ENCODE results near the gene PRKCB. TPM values are rescaled to one million over a fixed set of nuclear protein-coding genes. Genes with fewer than 3 reads are reported as not detected.

PRKCB gene
- total and polyA plus RNA-seq, 2 donors (not counting 1 experiment from before 2014, with no cell fraction given), result 0.01 TPM; not detected in 1

DNA sequence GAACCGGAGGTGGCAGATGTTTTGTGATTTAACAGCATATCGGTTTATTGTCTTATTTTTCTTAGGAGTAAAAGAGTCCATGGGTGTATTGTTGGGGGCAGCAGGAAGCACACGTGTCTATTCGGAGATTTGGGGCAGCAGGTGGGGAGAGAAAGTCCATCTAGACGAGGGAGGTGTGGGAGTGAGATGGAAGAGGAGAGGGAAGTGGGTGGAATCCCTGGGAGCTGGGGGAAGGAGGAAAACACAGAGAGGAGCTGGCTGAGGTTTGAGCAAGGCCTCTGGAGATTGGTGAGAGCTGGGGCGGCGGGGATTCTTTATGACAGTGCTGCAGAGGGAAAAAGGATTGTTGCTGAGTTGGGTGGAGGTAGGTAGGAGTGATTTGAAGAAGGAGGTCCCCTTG, 72.1 kb downstream of the PRKCB start:
- no peaks in the 10 kb centered on the region for H4K20me1 ChIP-seq (ENCODE audit: control insufficient read depth, extremely low read depth, insufficient read depth, low read length)

DNA sequence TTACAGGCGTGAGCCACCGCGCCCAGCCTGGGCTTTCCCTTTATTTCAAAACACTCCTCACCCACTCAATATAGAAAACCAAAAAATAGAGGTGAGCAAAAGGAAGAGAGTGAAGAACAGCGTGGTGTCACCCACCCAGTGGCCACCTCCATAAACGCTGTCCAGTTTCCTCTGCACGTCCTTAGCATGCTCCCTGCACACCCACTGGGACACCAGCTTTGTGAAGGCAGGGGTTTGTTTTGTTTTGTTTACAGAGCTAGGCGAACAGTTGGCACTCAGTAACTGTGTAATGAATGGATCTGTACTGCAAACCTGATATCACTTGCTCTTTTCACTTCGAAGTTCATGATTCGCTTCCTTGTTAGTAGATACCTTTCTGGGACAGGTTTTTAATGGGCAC, 73.0 kb downstream of the PRKCB start:
- Histone ChIP-seq H3K27ac (ENCODE audit: insufficient read depth, low read length) (no peak overlapping the region), H2AFZ (ENCODE audit: low read length) (no peak overlapping the region), H3K27me3 (ENCODE audit: control insufficient read depth, insufficient read depth, low read length) (no peaks in the 10 kb centered on the region), H3K4me1 (ENCODE audit: control insufficient read depth, extremely low read depth, insufficient read depth, low read length) (no peaks in the 10 kb centered on the region), H4K20me1 (ENCODE audit: control insufficient read depth, extremely low read depth, insufficient read depth, low read length) (no peaks in the 10 kb centered on the region), H3K4me3 (replicated peaks in 1 of 4; ENCODE audit: control extremely low read depth in 1 of 4, insufficient read depth in 1 of 4, low read depth in 3 of 4, low read length in 4 of 4) (no peak overlapping the region), H3K36me3 (ENCODE audit: control insufficient read depth, insufficient read depth, low read length) (no peaks in the 10 kb centered on the region), H3K9me3 (ENCODE audit: control insufficient read depth, insufficient read depth, low read depth, low read length) (no peaks in the 10 kb centered on the region), H3K9ac (ENCODE audit: insufficient read depth, low read length) (no peak overlapping the region), H3K79me2 (ENCODE audit: control insufficient read depth, insufficient read depth, low read length) (no peaks in the 10 kb centered on the region), H3K4me2 (ENCODE audit: extremely low read depth, insufficient read depth, low read length) (no peak overlapping the region)
- TF ChIP-seq CTCF (conservative IDR thresholded peaks at IDR 0.05 in 1 of 2, IDR thresholded peaks at IDR 0.05 in 1 of 2; ENCODE audit: low read depth in 1 of 2, low read length in 2 of 2), result no peak
- no peak for TF ChIP-seq EZH2 (IDR thresholded peaks at IDR 0.05; ENCODE audit: low read length, missing control alignments)
- no peak for DNase-seq (ENCODE audit: low read depth in 2 of 2)

More for the DNA sequence above, 72.1 kb downstream of the PRKCB start:
- Histone ChIP-seq H3K27me3 (ENCODE audit: control insufficient read depth, insufficient read depth, low read length) (no peaks in the 10 kb centered on the region), H3K9ac (ENCODE audit: insufficient read depth, low read length) (no peak overlapping the region), H3K27ac (ENCODE audit: insufficient read depth, low read length) (no peak overlapping the region), H3K4me2 (ENCODE audit: extremely low read depth, insufficient read depth, low read length) (no peak overlapping the region), H3K4me1 (ENCODE audit: control insufficient read depth, extremely low read depth, insufficient read depth, low read length) (no peaks in the 10 kb centered on the region), H2AFZ (ENCODE audit: low read length) (no peak overlapping the region), H3K36me3 (ENCODE audit: control insufficient read depth, insufficient read depth, low read length) (no peaks in the 10 kb centered on the region), H3K9me3 (ENCODE audit: control insufficient read depth, insufficient read depth, low read depth, low read length) (no peaks in the 10 kb centered on the region), H3K4me3 (replicated peaks in 1 of 4; ENCODE audit: control extremely low read depth in 1 of 4, insufficient read depth in 1 of 4, low read depth in 3 of 4, low read length in 4 of 4) (no peak overlapping the region), H3K79me2 (ENCODE audit: control insufficient read depth, insufficient read depth, low read length) (no peaks in the 10 kb centered on the region)
- TF ChIP-seq EZH2 (IDR thresholded peaks at IDR 0.05; ENCODE audit: low read length, missing control alignments) (no peak), CTCF (conservative IDR thresholded peaks at IDR 0.05 in 1 of 2, IDR thresholded peaks at IDR 0.05 in 1 of 2; ENCODE audit: low read depth in 1 of 2, low read length in 2 of 2) (no peak)
- no peak for DNase-seq (ENCODE audit: low read depth in 2 of 2)

- H3K4me3 ChIP-seq (replicated peaks in 1 of 4; ENCODE audit: control extremely low read depth in 1 of 4, insufficient read depth in 1 of 4, low read depth in 3 of 4, low read length in 4 of 4), result no peak overlapping the region
- no peak overlapping the region for H2AFZ ChIP-seq (ENCODE audit: low read length)
- no peak overlapping the region for H3K4me2 ChIP-seq (ENCODE audit: extremely low read depth, insufficient read depth, low read length)
- H4K20me1 ChIP-seq (ENCODE audit: control insufficient read depth, extremely low read depth, insufficient read depth, low read length), result no peaks in the 10 kb centered on the region
- no peaks in the 10 kb centered on the region for H3K27me3 ChIP-seq (ENCODE audit: control insufficient read depth, insufficient read depth, low read length)
- no peak overlapping the region for H3K27ac ChIP-seq (ENCODE audit: insufficient read depth, low read length)
- no peak for TF ChIP-seq EZH2 (IDR thresholded peaks at IDR 0.05; ENCODE audit: low read length, missing control alignments)
- no peak for TF ChIP-seq CTCF (conservative IDR thresholded peaks at IDR 0.05 in 1 of 2, IDR thresholded peaks at IDR 0.05 in 1 of 2; ENCODE audit: low read depth in 1 of 2, low read length in 2 of 2)
- H3K79me2 ChIP-seq (ENCODE audit: control insufficient read depth, insufficient read depth, low read length), result no peaks in the 10 kb centered on the region
- H3K9ac ChIP-seq (ENCODE audit: insufficient read depth, low read length), result no peak overlapping the region
- no peaks in the 10 kb centered on the region for H3K9me3 ChIP-seq (ENCODE audit: control insufficient read depth, insufficient read depth, low read depth, low read length)
- H3K4me1 ChIP-seq (ENCODE audit: control insufficient read depth, extremely low read depth, insufficient read depth, low read length), result no peaks in the 10 kb centered on the region
- DNase-seq (ENCODE audit: low read depth in 2 of 2), result no peak
- H3K36me3 ChIP-seq (ENCODE audit: control insufficient read depth, insufficient read depth, low read length), result no peaks in the 10 kb centered on the region
Measured at GRCh38 chr16:23909792-23910418, 74.1 kb downstream of the PRKCB start.
